ENCODE results near the gene TRAF3IP3.

The TRAF3IP3 gene

DNA sequence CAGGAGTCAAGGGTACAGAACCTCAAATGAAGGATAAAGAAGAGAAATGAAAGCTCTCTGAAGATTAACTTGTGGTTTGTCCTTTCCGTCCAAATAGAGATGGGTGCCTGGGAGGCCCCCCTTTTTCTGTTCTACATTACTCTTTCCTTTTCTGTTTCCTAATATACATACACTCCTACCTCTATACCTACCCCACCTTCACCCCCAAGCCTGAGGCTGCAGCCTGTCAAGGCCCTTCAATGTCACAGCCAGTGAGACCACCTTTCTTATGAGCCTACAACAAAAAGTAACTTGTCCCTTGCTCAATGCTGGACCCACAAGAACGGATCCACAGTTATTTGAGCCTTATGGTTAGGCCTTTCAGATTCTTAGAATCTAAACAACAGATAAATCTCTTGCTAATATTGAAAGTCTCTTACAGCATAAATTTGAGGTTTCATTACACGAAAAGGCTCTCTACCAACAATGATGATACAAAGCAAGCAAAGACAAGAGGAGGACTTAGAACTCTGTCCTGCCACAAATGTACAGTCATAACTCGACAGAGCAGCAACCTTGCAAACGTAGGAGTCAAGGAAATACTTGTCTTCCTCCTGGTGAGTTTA is 4.1 kb upstream of the TRAF3IP3 start:
- Histone ChIP-seq H2AFZ (ENCODE audit: insufficient read depth, low read length, poor library complexity) (no peak overlapping the region), H3K4me3 (ENCODE audit: low read depth, low read length) (no peak overlapping the region), H2BK5ac (ENCODE audit: low read depth, low read length, poor library complexity) (no peak overlapping the region), H3K23ac (ENCODE audit: low read length) (no peak overlapping the region), H3K9ac (ENCODE audit: low read length) (no peak overlapping the region), H4K8ac (ENCODE audit: low read depth, low read length) (no peak overlapping the region), H3K4me2 (ENCODE audit: low read length) (no peak overlapping the region), H3K9me3 (ENCODE audit: insufficient read depth, low read depth, low read length) (no peaks in the 10 kb centered on the region), H2BK12ac (ENCODE audit: low read length) (no peak overlapping the region), H3K27me3 (ENCODE audit: insufficient read depth, low read length) (no peaks in the 10 kb centered on the region), H3K4me1 (ENCODE audit: control insufficient read depth in 1 of 2, insufficient read depth in 2 of 2, low read length in 2 of 2) (peaks cover 5 to 7% of the 10 kb centered on the region in 2 experiments), H2BK120ac (ENCODE audit: insufficient read depth, low read length, poor library complexity) (no peak overlapping the region), H3K36me3 (ENCODE audit: control insufficient read depth in 1 of 2, insufficient read depth in 2 of 2, low read length in 2 of 2) (no peaks in the 10 kb centered on the region), H3K14ac (ENCODE audit: low read length) (no peak overlapping the region), H3K4ac (ENCODE audit: low read depth, low read length) (no peak overlapping the region), H3K79me2 (ENCODE audit: control insufficient read depth, insufficient read depth, low read length, poor library complexity) (no peaks in the 10 kb centered on the region), H4K91ac (ENCODE audit: low read depth, low read length) (no peak overlapping the region), H3K79me1 (ENCODE audit: low read length) (peaks cover 4% of the 10 kb centered on the region), H3K27ac (ENCODE audit: low read depth, low read length) (no peak overlapping the region), H4K12ac (ENCODE audit: low read depth, low read length) (no peak overlapping the region), H3K18ac (ENCODE audit: low read length) (no peak overlapping the region), H2AK5ac (ENCODE audit: low read length) (no peak overlapping the region)
- no CpG with 5 or more reads among the region's 5 CpGs for WGBS (ENCODE audit: extremely low coverage, insufficient coverage, insufficient read length)
- DNase-seq, result no peak

DNA sequence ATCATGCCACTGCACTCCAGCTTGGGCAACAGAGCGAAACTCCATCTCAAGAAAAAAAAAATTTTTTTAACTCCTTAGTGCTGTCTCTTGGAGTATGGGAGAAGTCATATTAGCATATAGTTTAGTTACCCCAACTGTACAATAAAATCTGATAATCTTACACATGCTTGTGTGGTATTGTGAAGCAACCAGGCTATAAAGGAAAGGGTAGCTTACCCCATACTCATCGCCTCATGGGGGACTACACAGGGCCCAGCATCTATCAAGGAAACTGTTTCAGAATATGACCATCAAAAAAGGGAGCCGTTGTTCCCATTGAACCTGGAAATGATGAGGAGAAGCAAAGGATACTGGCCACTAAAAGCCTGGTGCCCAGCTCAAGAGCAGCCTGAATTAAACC is 3.0 kb upstream of the TRAF3IP3 start:
- H2BK120ac ChIP-seq (ENCODE audit: insufficient read depth, low read length, poor library complexity), result no peak overlapping the region
- no peaks in the 10 kb centered on the region for H3K9me3 ChIP-seq (ENCODE audit: insufficient read depth, low read depth, low read length)
- no peak overlapping the region for H3K27ac ChIP-seq (ENCODE audit: low read depth, low read length)
- no peak overlapping the region for H3K18ac ChIP-seq (ENCODE audit: low read length)
- H3K4me3 ChIP-seq (ENCODE audit: low read depth, low read length), result no peak overlapping the region
- DNase-seq, result no peak
- H3K4me2 ChIP-seq (ENCODE audit: low read length), result no peak overlapping the region
- H3K79me2 ChIP-seq (ENCODE audit: control insufficient read depth, insufficient read depth, low read length, poor library complexity), result no peaks in the 10 kb centered on the region
- H3K27me3 ChIP-seq (ENCODE audit: insufficient read depth, low read length), result no peaks in the 10 kb centered on the region
- H3K4ac ChIP-seq (ENCODE audit: low read depth, low read length), result no peak overlapping the region
- peaks cover 3 to 4% of the 10 kb centered on the region in 2 experiments for H3K4me1 ChIP-seq (ENCODE audit: control insufficient read depth in 1 of 2, insufficient read depth in 2 of 2, low read length in 2 of 2)
- no CpG with 5 or more reads among the region's 3 CpGs for WGBS (ENCODE audit: extremely low coverage, insufficient coverage, insufficient read length)
- H3K9ac ChIP-seq (ENCODE audit: low read length), result no peak overlapping the region
- H2BK12ac ChIP-seq (ENCODE audit: low read length), result no peak overlapping the region
- H2AFZ ChIP-seq (ENCODE audit: insufficient read depth, low read length, poor library complexity), result no peak overlapping the region
- no peak overlapping the region for H2AK5ac ChIP-seq (ENCODE audit: low read length)
- H4K91ac ChIP-seq (ENCODE audit: low read depth, low read length), result no peak overlapping the region
- no peak overlapping the region for H3K14ac ChIP-seq (ENCODE audit: low read length)
- H2BK5ac ChIP-seq (ENCODE audit: low read depth, low read length, poor library complexity), result no peak overlapping the region
- H3K79me1 ChIP-seq (ENCODE audit: low read length), result peaks cover 2% of the 10 kb centered on the region
- no peak overlapping the region for H3K23ac ChIP-seq (ENCODE audit: low read length)
- no peak overlapping the region for H4K12ac ChIP-seq (ENCODE audit: low read depth, low read length)
- H4K8ac ChIP-seq (ENCODE audit: low read depth, low read length), result no peak overlapping the region
- no peaks in the 10 kb centered on the region for H3K36me3 ChIP-seq (ENCODE audit: control insufficient read depth in 1 of 2, insufficient read depth in 2 of 2, low read length in 2 of 2)

DNA sequence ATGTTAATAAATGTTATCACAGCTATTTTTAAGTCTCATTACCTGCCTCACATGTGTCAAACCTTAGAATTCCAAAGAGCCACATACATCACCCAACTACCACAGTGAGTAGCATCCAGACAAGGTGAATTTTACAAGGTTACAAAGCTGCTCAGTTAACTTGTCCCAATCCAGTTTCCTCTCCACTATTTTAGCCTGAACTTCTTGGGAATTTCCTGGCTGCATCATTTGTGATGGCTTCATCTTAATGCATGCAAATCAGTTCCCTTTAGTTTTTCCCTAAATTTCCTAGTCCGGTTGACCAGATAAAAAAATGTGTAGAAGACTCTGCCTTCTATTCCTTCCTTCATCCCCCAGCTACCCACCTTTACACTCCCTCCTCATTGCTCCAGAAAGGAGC is 597 bp upstream of the TRAF3IP3 start:
- H3K36me3 ChIP-seq (ENCODE audit: control insufficient read depth in 1 of 2, insufficient read depth in 2 of 2, low read length in 2 of 2), result no peaks in the 10 kb centered on the region
- WGBS (ENCODE audit: extremely low coverage, insufficient coverage, insufficient read length), result no CpG with 5 or more reads among the region's 1 CpG
- H2AFZ ChIP-seq (ENCODE audit: insufficient read depth, low read length, poor library complexity), result no peak overlapping the region
- no peaks in the 10 kb centered on the region for H3K9me3 ChIP-seq (ENCODE audit: insufficient read depth, low read depth, low read length)
- H4K8ac ChIP-seq (ENCODE audit: low read depth, low read length), result no peak overlapping the region
- H4K12ac ChIP-seq (ENCODE audit: low read depth, low read length), result no peak overlapping the region
- no peak overlapping the region for H3K23ac ChIP-seq (ENCODE audit: low read length)
- H3K9ac ChIP-seq (ENCODE audit: low read length), result no peak overlapping the region
- no peaks in the 10 kb centered on the region for H3K4me1 ChIP-seq (ENCODE audit: control insufficient read depth in 1 of 2, insufficient read depth in 2 of 2, low read length in 2 of 2)
- H3K27me3 ChIP-seq (ENCODE audit: insufficient read depth, low read length), result no peaks in the 10 kb centered on the region
- H3K14ac ChIP-seq (ENCODE audit: low read length), result no peak overlapping the region
- H2AK5ac ChIP-seq (ENCODE audit: low read length), result no peak overlapping the region
- no peak overlapping the region for H3K4me3 ChIP-seq (ENCODE audit: low read depth, low read length)
- H3K79me2 ChIP-seq (ENCODE audit: control insufficient read depth, insufficient read depth, low read length, poor library complexity), result no peaks in the 10 kb centered on the region
- DNase-seq, result no peak
- no peak overlapping the region for H4K91ac ChIP-seq (ENCODE audit: low read depth, low read length)
- H3K18ac ChIP-seq (ENCODE audit: low read length), result no peak overlapping the region
- H2BK12ac ChIP-seq (ENCODE audit: low read length), result no peak overlapping the region
- no peak overlapping the region for H3K27ac ChIP-seq (ENCODE audit: low read depth, low read length)
- no peak overlapping the region for H3K4ac ChIP-seq (ENCODE audit: low read depth, low read length)
- no peak overlapping the region for H2BK5ac ChIP-seq (ENCODE audit: low read depth, low read length, poor library complexity)
- H3K4me2 ChIP-seq (ENCODE audit: low read length), result no peak overlapping the region
- no peak overlapping the region for H2BK120ac ChIP-seq (ENCODE audit: insufficient read depth, low read length, poor library complexity)
- no peaks in the 10 kb centered on the region for H3K79me1 ChIP-seq (ENCODE audit: low read length)

DNA sequence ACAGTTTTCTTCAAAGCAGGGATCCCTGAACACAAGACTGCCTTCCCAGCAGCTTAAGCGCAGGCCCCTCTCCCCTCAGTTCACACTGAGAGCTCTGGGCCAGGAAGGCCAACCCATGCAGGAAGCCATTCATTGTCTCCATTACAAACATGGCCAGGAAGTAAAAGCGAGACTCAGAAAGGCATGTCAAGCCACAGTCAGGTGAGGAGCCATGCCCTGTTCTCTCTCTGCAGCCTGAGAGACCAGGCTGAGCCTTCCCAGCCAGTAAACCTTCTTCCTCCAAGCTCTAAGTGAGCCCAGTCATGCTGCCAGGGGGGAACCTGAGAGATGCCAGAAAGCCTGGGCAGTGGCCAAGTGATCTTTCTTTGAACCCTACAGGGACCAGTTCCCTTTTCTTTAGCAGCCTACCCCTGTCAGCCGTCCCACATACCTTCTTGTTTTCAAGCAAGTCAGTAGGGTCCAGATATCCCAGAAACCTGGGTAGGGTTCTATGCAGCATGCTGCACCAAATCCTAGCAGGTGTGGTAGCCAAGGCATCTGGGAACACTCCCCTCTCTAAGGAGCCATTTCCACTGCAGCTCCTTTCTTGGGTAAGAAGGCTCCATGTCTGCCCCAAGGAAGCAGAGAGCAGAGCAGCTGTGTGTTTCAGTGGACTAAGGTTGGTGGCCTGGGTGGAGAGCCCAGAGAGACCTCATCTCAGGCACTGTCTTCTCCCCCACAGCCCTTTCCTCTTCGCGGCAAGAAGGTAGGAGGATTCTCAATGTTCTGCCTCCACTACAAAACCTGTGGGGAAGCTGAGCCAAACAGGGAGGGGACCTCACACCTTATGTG is 977 bp downstream of the TRAF3IP3 start:
- H3K4me2 ChIP-seq (ENCODE audit: low read length), result no peak overlapping the region
- no peak overlapping the region for H2AFZ ChIP-seq (ENCODE audit: insufficient read depth, low read length, poor library complexity)
- no peak overlapping the region for H3K4me3 ChIP-seq (ENCODE audit: low read depth, low read length)
- H4K12ac ChIP-seq (ENCODE audit: low read depth, low read length), result no peak overlapping the region
- no peak overlapping the region for H3K23ac ChIP-seq (ENCODE audit: low read length)
- H4K8ac ChIP-seq (ENCODE audit: low read depth, low read length), result no peak overlapping the region
- WGBS (ENCODE audit: extremely low coverage, insufficient coverage, insufficient read length), result no CpG with 5 or more reads among the region's 5 CpGs
- no peak overlapping the region for H4K91ac ChIP-seq (ENCODE audit: low read depth, low read length)
- H3K14ac ChIP-seq (ENCODE audit: low read length), result no peak overlapping the region
- H3K27ac ChIP-seq (ENCODE audit: low read depth, low read length), result no peak overlapping the region
- no peak overlapping the region for H2BK120ac ChIP-seq (ENCODE audit: insufficient read depth, low read length, poor library complexity)
- H3K4me1 ChIP-seq (ENCODE audit: control insufficient read depth in 1 of 2, insufficient read depth in 2 of 2, low read length in 2 of 2), result no peaks in the 10 kb centered on the region
- no peaks in the 10 kb centered on the region for H3K9me3 ChIP-seq (ENCODE audit: insufficient read depth, low read depth, low read length)
- H3K9ac ChIP-seq (ENCODE audit: low read length), result no peak overlapping the region
- H3K79me2 ChIP-seq (ENCODE audit: control insufficient read depth, insufficient read depth, low read length, poor library complexity), result no peaks in the 10 kb centered on the region
- H3K27me3 ChIP-seq (ENCODE audit: insufficient read depth, low read length), result no peaks in the 10 kb centered on the region
- H3K18ac ChIP-seq (ENCODE audit: low read length), result no peak overlapping the region
- H2BK5ac ChIP-seq (ENCODE audit: low read depth, low read length, poor library complexity), result no peak overlapping the region
- no peak overlapping the region for H2AK5ac ChIP-seq (ENCODE audit: low read length)
- H3K36me3 ChIP-seq (ENCODE audit: control insufficient read depth in 1 of 2, insufficient read depth in 2 of 2, low read length in 2 of 2), result no peaks in the 10 kb centered on the region
- no peak overlapping the region for H3K4ac ChIP-seq (ENCODE audit: low read depth, low read length)
- H2BK12ac ChIP-seq (ENCODE audit: low read length), result no peak overlapping the region
- DNase-seq, result no peak
- no peaks in the 10 kb centered on the region for H3K79me1 ChIP-seq (ENCODE audit: low read length)
